AG04449 (cell line): Measurements from ENCODE around the gene CAV1.
A peak's percentile ranks its signal among the peaks of the same experiment; 100 is the strongest.
"Not testable (repeated sequence)": the region's sequence is repeated elsewhere in the genome, so short reads cannot be mapped to it uniquely, and the experiment has no call there.

ENCODE experiments used
- CTCF ChIA-PET: fragments of 350-600 bp; formaldehyde crosslinking; extraction: SDS; loops from one replicate; lab custom pipeline; 2021; ENCODE audit warnings: antibody characterized with exemption; lab: Yijun Ruan, JAX
- POLR2A ChIA-PET: fragments of 400-600, 350-600 bp; formaldehyde crosslinking; extraction: SDS; loops from one replicate; lab custom pipeline; 2020; ENCODE audit warnings: antibody characterized with exemption, inconsistent platforms; lab: Yijun Ruan, JAX
- DNase-seq: peaks from one replicate; pipeline ENCODE4 v3.0.0-alpha.2; 2010; ENCODE audit warnings: low read depth, low spot score
- H3K4me3 ChIP-seq: 2 replicates; pipeline ENCODE4 v1.5.1; 2011; ENCODE audit warnings: low read depth, mild to moderate bottlenecking, control low read depth, low read length
- CTCF ChIP-seq: IDR thresholded peaks from one replicate; pipeline ENCODE4 v1.5.1; 2011; ENCODE audit warnings: mild to moderate bottlenecking, moderate library complexity, low read length, control low read depth, inconsistent platforms; ENCODE audit not compliant: insufficient read depth; ENCODE audit errors: missing control alignments

The CAV1 gene

GRCh38 chr7:116524609-116525297, at the start of gene CAV1:
CAV1 (plus strand) TSS chr7:116525036; CDS start chr7:116525063, 27 bp downstream.
- CTCF ChIA-PET: interaction anchor here (1.2 to 5.3 kb wide), 14 partner anchors 10 to 352 kb away, joined by 3 to 129 read pairs (median 14); no protein-coding TSS in a partner anchor
- peak; percentile 80 for DNase-seq

GRCh38 chr7:116477625-116478024, 47.2 kb upstream of the CAV1 start:
- TF ChIP-seq CTCF: no peak
- no peak for DNase-seq
- H3K4me3 ChIP-seq: no peak overlapping the region
- CTCF ChIA-PET: interaction anchor here (0.9 to 1.0 kb wide), 2 partner anchors 9 to 219 kb away, joined by 3 read pairs; no protein-coding TSS in a partner anchor
- POLR2A ChIA-PET: no interaction called here

More at GRCh38 chr7:116524609-116525297, at the start of gene CAV1:
- TF ChIP-seq CTCF: peak; percentile 32
- POLR2A ChIA-PET: interaction anchor here (0.6 to 3.2 kb wide), 6 partner anchors 24 to 265 kb away, joined by 3 to 36 read pairs (median 18); no protein-coding TSS in a partner anchor
- peak within 1 kb of the TSS; percentile 99 for H3K4me3 ChIP-seq

GRCh38 chr7:116478834-116479233, 46.0 kb upstream of the CAV1 start:
- no peak for DNase-seq
- CTCF ChIA-PET: interaction anchor here (0.6 to 1.1 kb wide), 3 partner anchors 10 to 113 kb away, joined by 3 to 4 read pairs (median 3); no protein-coding TSS in a partner anchor
- POLR2A ChIA-PET: no interaction called here
- TF ChIP-seq CTCF: no peak
- H3K4me3 ChIP-seq: no peak overlapping the region

GRCh38 chr7:116483271-116483942, 41.4 kb upstream of the CAV1 start:
- POLR2A ChIA-PET: no interaction called here
- DNase-seq: no peak
- H3K4me3 ChIP-seq: no peak overlapping the region
- CTCF ChIA-PET: no interaction called here
- no peak for TF ChIP-seq CTCF

- H3K4me3 ChIP-seq, DNase-seq, CTCF ChIA-PET, POLR2A ChIA-PET: not testable (repeated sequence)
Measured at GRCh38 chr7:116484389-116484788, 40.4 kb upstream of the CAV1 start.

GRCh38 chr7:116487907-116488521, 36.8 kb upstream of the CAV1 start:
- H3K4me3 ChIP-seq: no peak overlapping the region
- DNase-seq: no peak
- POLR2A ChIA-PET: no interaction called here
- CTCF ChIA-PET: no interaction called here
- no peak for TF ChIP-seq CTCF
